Kidney epithelial cell (primary cell): ENCODE results near the gene STX4. TPM values are rescaled to one million over a fixed set of nuclear protein-coding genes. Genes with fewer than 3 reads are reported as not detected.

Source experiments
- DNase-seq: peaks from one replicate; pipeline ENCODE4 v3.0.0-alpha.2; 2010; ENCODE audit warnings: low read depth
- H3K27me3 ChIP-seq: 2 replicates; pipeline ENCODE4 v1.6.0; 2011; ENCODE audit warnings: low read length; ENCODE audit not compliant: control insufficient read depth, insufficient read depth
- H3K36me3 ChIP-seq: 2 replicates; pipeline ENCODE4 v1.5.1; 2011; ENCODE audit warnings: low read length; ENCODE audit not compliant: control insufficient read depth, insufficient read depth
- H3K4me3 ChIP-seq: 2 replicates; pipeline ENCODE4 v1.5.1; 2011; ENCODE audit warnings: low read depth, mild to moderate bottlenecking, control low read depth, low read length
- total RNA-seq: library from RNA; depleted of rRNA; stranded (reverse); fragments of >200 nt; gene quantifications from 2 replicates; pipeline ENCODE4 v1.2.3, GENCODE V29; 2015
- TF ChIP-seq, protein P1 (sequence below): IDR thresholded peaks from 2 replicates; pipeline ENCODE4 v1.5.1; 2011; ENCODE audit warnings: mild to moderate bottlenecking, moderate library complexity, low read length, control low read depth, inconsistent platforms; ENCODE audit not compliant: insufficient read depth, poor library complexity, severe bottlenecking

STX4 gene
- total RNA-seq, 1 donor from 2014 or later, result 28.0 TPM

GRCh38 chr16:31072540-31073141 lies 39.3 kb downstream of the STX4 start:
- Histone ChIP-seq H3K27me3 (no peaks in the 10 kb centered on the region), H3K36me3 (peaks cover 2% of the 10 kb centered on the region), H3K4me3 (peak overlapping the region; percentile 90)
- DNase-seq, result no peak
- TF ChIP-seq, protein P1, sequence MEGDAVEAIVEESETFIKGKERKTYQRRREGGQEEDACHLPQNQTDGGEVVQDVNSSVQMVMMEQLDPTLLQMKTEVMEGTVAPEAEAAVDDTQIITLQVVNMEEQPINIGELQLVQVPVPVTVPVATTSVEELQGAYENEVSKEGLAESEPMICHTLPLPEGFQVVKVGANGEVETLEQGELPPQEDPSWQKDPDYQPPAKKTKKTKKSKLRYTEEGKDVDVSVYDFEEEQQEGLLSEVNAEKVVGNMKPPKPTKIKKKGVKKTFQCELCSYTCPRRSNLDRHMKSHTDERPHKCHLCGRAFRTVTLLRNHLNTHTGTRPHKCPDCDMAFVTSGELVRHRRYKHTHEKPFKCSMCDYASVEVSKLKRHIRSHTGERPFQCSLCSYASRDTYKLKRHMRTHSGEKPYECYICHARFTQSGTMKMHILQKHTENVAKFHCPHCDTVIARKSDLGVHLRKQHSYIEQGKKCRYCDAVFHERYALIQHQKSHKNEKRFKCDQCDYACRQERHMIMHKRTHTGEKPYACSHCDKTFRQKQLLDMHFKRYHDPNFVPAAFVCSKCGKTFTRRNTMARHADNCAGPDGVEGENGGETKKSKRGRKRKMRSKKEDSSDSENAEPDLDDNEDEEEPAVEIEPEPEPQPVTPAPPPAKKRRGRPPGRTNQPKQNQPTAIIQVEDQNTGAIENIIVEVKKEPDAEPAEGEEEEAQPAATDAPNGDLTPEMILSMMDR, result no peak

DNA sequence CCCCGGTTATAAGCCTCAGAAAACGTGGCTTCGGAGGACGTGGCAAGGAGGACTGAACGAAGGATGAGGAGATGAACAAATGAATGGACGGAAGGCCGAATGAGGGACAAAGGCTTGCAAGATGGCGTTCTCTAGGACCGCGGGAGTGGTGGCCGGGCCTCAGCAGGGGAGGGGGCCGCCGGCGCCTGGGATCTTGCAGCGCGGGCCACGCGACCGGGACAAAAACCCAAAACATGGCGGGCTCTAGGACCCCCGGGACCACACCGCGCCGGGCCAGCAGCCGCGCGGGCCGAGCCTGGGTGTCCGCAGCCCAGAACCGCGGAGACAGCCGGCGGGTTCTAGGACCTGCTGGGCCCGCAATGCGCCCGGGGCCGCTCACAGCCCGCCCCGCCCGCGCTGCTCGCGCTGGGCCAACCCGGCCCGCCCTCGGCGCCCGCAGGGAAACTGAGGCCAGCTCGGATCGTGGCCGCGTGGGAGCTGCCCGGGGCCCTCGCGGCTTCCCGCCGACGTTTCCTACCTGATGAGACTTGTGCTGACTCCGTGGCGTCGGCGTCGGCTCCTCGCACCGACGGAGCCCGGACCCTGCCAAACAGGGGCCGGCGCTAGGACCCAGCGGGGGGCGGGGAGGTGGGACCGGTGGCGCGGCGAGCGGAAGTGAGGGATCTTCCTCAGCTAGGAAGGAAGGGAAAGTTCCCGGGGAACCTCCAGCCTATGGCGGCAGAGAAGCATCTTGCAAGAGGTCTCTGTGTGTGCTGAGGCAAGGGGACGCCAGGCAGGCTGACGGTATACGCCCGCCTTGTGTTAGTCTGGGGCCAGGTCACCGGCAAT lies 40.0 kb downstream of the STX4 start:
- Histone ChIP-seq H3K4me3 (peak overlapping the region; percentile 90), H3K27me3 (no peaks in the 10 kb centered on the region), H3K36me3 (peaks cover 3% of the 10 kb centered on the region)
- TF ChIP-seq, protein P1, result no peak
- no peak for DNase-seq

- Histone ChIP-seq H3K36me3 (peaks cover 3% of the 10 kb centered on the region), H3K4me3 (peak within 1 kb of the TSS; percentile 90), H3K27me3 (no peaks in the 10 kb centered on the region)
- TF ChIP-seq, protein P1, result no peak
- DNase-seq, result peak; percentile 96
Observed at GRCh38 chr16:31073970-31074813, 40.8 kb downstream of the STX4 start, which contains the start of the genes ZNF646 and ZNF668. Gene ZNF646 (plus strand): TSS chr16:31074422. CDS start chr16:31076325, 1,903 bp downstream. Gene ZNF668 (minus strand): TSS chr16:31074240. CDS start chr16:31064459, 9,781 bp downstream.

GRCh38 chr16:31074814-31075183 lies 41.4 kb downstream of the STX4 start:
- DNase-seq, result no peak
- peaks cover 3% of the 10 kb centered on the region for H3K36me3 ChIP-seq
- H3K4me3 ChIP-seq, result peak overlapping the region; percentile 90
- TF ChIP-seq, protein P1, result no peak
- no peaks in the 10 kb centered on the region for H3K27me3 ChIP-seq

GRCh38 chr16:31076319-31076718 lies 43.0 kb downstream of the STX4 start:
- Histone ChIP-seq H3K27me3 (no peaks in the 10 kb centered on the region), H3K36me3 (peaks cover 6% of the 10 kb centered on the region), H3K4me3 (no peak overlapping the region)
- TF ChIP-seq, protein P1, result no peak
- no peak for DNase-seq
